AG04450 (cell line): ENCODE results near the gene KY. TPM values are rescaled to one million over a fixed set of nuclear protein-coding genes. Genes with fewer than 3 reads are reported as not detected.

Experiments
- CTCF ChIA-PET: fragments of 300-600, 350-600 bp; formaldehyde crosslinking; extraction: SDS; loops from one replicate; lab custom pipeline; 2022; ENCODE audit warnings: antibody characterized with exemption, inconsistent platforms; lab: Charles Lee
- POLR2A ChIA-PET: fragments of 350-600 bp; formaldehyde crosslinking; extraction: SDS; loops from one replicate; lab custom pipeline; 2021; ENCODE audit warnings: antibody characterized with exemption, inconsistent platforms; lab: Yijun Ruan, JAX
- DNase-seq: peaks from one replicate; pipeline ENCODE4 v3.0.0-alpha.2; 2011; ENCODE audit warnings: low read depth, low spot score
- H3K27ac ChIP-seq: one replicate; pipeline ENCODE4 v1.5.1; 2012; ENCODE audit warnings: low read depth, low read length, control low read depth
- H3K27me3 ChIP-seq: one replicate; pipeline ENCODE4 v1.6.0; 2012; ENCODE audit warnings: low read length; ENCODE audit not compliant: control insufficient read depth, insufficient read depth
- H3K4me3 ChIP-seq: 2 replicates; pipeline ENCODE4 v1.5.1; 2011; ENCODE audit warnings: mild to moderate bottlenecking, low read depth, low read length, control low read depth
- H3K9me3 ChIP-seq: 2 replicates; pipeline ENCODE4 v1.5.1; 2012; ENCODE audit warnings: low read length; ENCODE audit not compliant: control insufficient read depth, insufficient read depth
- polyA plus RNA-seq: library from polyadenylated mRNA; depleted of rRNA; stranded (reverse); fragments of >200 nt; gene quantifications from 2 replicates; pipeline ENCODE4 v1.2.3, GENCODE V29; 2011
- TF ChIP-seq, protein P1 (sequence below): IDR thresholded peaks from 2 replicates; pipeline ENCODE4 v1.5.1; 2011; ENCODE audit warnings: low read depth, low read length, control low read depth, inconsistent platforms

Gene KY
- polyA plus RNA-seq, 1 experiment, result 0.04 TPM

DNA sequence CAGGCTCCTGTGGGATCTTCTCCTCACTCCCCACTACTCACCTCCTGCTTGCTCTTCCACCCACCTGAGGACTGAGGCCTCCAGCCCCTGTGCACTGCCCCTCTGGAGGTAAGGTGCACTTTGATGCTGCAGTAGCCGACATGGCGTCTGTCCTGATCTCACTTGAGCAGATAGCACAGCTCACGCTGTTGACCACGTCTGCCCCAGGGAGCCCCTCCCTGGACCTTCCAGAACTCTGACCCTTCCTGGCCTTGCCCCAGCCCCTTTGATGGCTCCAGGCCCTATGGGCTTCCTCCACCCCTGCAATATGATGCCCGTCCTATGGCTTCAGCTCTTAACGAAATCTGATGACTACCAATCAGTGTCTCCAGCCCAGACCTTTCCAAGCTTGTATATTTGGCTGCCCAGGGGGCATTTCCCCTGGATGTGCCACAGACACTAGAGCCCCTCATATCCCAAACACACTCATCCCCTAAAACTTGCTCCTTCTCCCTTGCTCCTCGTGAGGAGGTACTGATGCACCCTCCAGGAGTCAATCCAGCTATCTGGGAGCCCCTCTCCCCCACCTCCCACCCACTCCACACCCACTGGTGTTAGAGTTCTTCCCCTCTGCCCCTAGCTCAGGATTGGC is 27.1 kb downstream of the KY start:
- Histone ChIP-seq H3K27me3 (no peaks in the 10 kb centered on the region), H3K9me3 (no peaks in the 10 kb centered on the region), H3K4me3 (no peak overlapping the region), H3K27ac (no peak overlapping the region)
- TF ChIP-seq, protein P1, sequence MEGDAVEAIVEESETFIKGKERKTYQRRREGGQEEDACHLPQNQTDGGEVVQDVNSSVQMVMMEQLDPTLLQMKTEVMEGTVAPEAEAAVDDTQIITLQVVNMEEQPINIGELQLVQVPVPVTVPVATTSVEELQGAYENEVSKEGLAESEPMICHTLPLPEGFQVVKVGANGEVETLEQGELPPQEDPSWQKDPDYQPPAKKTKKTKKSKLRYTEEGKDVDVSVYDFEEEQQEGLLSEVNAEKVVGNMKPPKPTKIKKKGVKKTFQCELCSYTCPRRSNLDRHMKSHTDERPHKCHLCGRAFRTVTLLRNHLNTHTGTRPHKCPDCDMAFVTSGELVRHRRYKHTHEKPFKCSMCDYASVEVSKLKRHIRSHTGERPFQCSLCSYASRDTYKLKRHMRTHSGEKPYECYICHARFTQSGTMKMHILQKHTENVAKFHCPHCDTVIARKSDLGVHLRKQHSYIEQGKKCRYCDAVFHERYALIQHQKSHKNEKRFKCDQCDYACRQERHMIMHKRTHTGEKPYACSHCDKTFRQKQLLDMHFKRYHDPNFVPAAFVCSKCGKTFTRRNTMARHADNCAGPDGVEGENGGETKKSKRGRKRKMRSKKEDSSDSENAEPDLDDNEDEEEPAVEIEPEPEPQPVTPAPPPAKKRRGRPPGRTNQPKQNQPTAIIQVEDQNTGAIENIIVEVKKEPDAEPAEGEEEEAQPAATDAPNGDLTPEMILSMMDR, result no peak
- ChIA-PET POLR2A (no interaction called here), CTCF (interaction anchor here (7.2 kb wide), 1 partner anchor 22 kb away, joined by 38 read pairs; no protein-coding TSS in a partner anchor)
- no peak for DNase-seq

DNA sequence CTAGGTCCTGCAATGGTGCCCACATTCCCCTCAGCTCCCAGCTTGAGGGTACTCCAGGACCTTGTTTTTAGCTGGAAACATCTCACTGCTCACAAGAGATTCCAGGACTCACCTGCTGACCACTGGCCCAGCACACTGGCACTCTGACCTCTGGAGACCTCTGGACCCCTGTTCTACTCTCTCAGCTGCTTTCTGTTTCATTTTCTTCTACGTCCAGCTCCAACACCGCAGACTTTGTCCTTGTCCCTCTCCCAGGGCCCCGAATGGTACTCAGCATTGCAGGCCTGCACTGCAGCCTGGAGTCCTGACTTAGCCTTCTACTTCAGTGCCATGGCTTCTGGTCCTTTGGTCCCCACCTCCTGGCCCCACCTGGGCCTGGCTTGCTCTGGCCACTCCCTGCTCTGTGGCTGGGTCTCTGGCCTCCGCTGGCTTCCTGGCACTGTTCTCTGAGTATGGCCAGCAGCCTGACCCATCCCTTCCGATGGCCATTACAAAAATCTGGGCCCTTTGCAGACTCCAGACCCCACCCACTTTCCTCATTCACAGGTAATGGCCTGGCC is 27.9 kb downstream of the KY start:
- H3K9me3 ChIP-seq, result no peaks in the 10 kb centered on the region
- DNase-seq, result no peak
- TF ChIP-seq, protein P1, result no peak
- ChIA-PET CTCF (interaction anchor here (7.2 kb wide), 1 partner anchor 21 kb away, joined by 38 read pairs; no protein-coding TSS in a partner anchor), POLR2A (no interaction called here)
- no peak overlapping the region for H3K4me3 ChIP-seq
- no peak overlapping the region for H3K27ac ChIP-seq
- H3K27me3 ChIP-seq, result no peaks in the 10 kb centered on the region

GRCh38 chr3:134621854-134622253 is 29.0 kb downstream of the KY start:
- ChIA-PET CTCF (interaction anchor here (1.2 to 7.2 kb wide), 3 partner anchors 9 to 133 kb away, joined by 3 to 38 read pairs (median 5); no protein-coding TSS in a partner anchor), POLR2A (interaction anchor here (1.0 kb wide), 1 partner anchor 11 kb away, joined by 3 read pairs; no protein-coding TSS in a partner anchor)
- no peak overlapping the region for H3K27ac ChIP-seq
- H3K9me3 ChIP-seq, result no peaks in the 10 kb centered on the region
- TF ChIP-seq, protein P1, result no peak
- DNase-seq, result no peak
- no peaks in the 10 kb centered on the region for H3K27me3 ChIP-seq
- H3K4me3 ChIP-seq, result no peak overlapping the region

DNA sequence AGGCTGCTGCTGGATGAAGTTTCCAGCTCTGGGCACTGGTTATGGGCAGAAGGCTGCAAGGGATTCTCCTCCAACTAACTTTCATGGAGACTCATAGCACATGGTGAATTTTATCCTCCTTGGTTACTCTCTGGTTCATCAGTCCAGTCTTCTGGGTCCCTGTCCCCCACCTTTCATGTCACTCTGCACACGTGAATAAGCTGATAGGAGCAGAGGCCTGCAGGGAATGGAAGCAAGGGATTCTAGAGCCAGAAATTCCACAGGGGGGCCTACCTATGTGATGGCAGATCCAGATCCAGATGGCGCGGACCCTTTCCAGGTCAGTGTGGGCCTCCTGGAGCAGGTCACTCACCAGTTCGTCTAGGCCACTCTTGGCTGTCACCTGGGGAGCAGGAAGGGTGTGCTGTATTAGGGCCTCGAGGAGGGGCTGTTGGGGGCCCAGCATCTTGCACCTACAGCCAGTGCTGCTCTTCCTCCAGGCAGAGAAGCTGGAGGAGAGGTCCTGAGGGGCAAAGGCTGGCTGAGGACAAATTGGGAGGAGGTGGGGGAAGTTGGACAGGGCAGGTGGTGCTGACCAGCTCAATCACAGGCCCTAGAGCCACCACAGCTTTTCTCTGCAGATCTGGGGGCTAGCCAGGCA is 30.2 kb downstream of the KY start:
- no peak for DNase-seq
- ChIA-PET POLR2A (no interaction called here), CTCF (interaction anchor here (1.2 to 7.2 kb wide), 3 partner anchors 10 to 135 kb away, joined by 3 to 38 read pairs (median 5); no protein-coding TSS in a partner anchor)
- Histone ChIP-seq H3K4me3 (no peak overlapping the region), H3K27me3 (no peaks in the 10 kb centered on the region), H3K27ac (no peak overlapping the region), H3K9me3 (no peaks in the 10 kb centered on the region)
- TF ChIP-seq, protein P1, result no peak
